Kidney epithelial cell (primary cell): ENCODE results near the gene PDCD1. TPM values are rescaled to one million over a fixed set of nuclear protein-coding genes. Genes with fewer than 3 reads are reported as not detected.

Experiments
- DNase-seq: peaks from one replicate; pipeline ENCODE4 v3.0.0-alpha.2; 2010; ENCODE audit warnings: low read depth
- H3K27me3 ChIP-seq: 2 replicates; pipeline ENCODE4 v1.6.0; 2011; ENCODE audit warnings: low read length; ENCODE audit not compliant: control insufficient read depth, insufficient read depth
- H3K36me3 ChIP-seq: 2 replicates; pipeline ENCODE4 v1.5.1; 2011; ENCODE audit warnings: low read length; ENCODE audit not compliant: control insufficient read depth, insufficient read depth
- H3K4me3 ChIP-seq: 2 replicates; pipeline ENCODE4 v1.5.1; 2011; ENCODE audit warnings: low read depth, mild to moderate bottlenecking, control low read depth, low read length
- CTCF ChIP-seq: IDR thresholded peaks from 2 replicates; pipeline ENCODE4 v1.5.1; 2011; ENCODE audit warnings: mild to moderate bottlenecking, moderate library complexity, low read length, control low read depth, inconsistent platforms; ENCODE audit not compliant: insufficient read depth, poor library complexity, severe bottlenecking
- total RNA-seq: library from RNA; depleted of rRNA; stranded (reverse); fragments of >200 nt; gene quantifications from 2 replicates; pipeline ENCODE4 v1.2.3, GENCODE V29; 2015

PDCD1 gene
- total RNA-seq, 1 donor from 2014 or later, result 1.0 TPM

- DNase-seq, result no peak
- H3K27me3 ChIP-seq, result peaks cover 17% of the 10 kb centered on the region
- no peak overlapping the region for H3K4me3 ChIP-seq
- no peaks in the 10 kb centered on the region for H3K36me3 ChIP-seq
- TF ChIP-seq CTCF, result no peak
These were observed 42.1 kb downstream of the PDCD1 start for GRCh38 chr2:241816431-241817121.

- Histone ChIP-seq H3K36me3 (no peaks in the 10 kb centered on the region), H3K27me3 (peaks cover 21% of the 10 kb centered on the region), H3K4me3 (no peak overlapping the region)
- no peak for TF ChIP-seq CTCF
- DNase-seq, result no peak
These were observed 42.9 kb downstream of the PDCD1 start for GRCh38 chr2:241815477-241816430.

- H3K4me3 ChIP-seq, result no peak overlapping the region
- no peak for DNase-seq
- peaks cover 21% of the 10 kb centered on the region for H3K27me3 ChIP-seq
- no peak for TF ChIP-seq CTCF
- H3K36me3 ChIP-seq, result no peaks in the 10 kb centered on the region
These were observed 43.8 kb downstream of the PDCD1 start for GRCh38 chr2:241814643-241815476.

GRCh38 chr2:241814393-241814642 lies 44.4 kb downstream of the PDCD1 start:
- peaks cover 21% of the 10 kb centered on the region for H3K27me3 ChIP-seq
- DNase-seq, result no peak
- no peaks in the 10 kb centered on the region for H3K36me3 ChIP-seq
- no peak overlapping the region for H3K4me3 ChIP-seq
- no peak for TF ChIP-seq CTCF

GRCh38 chr2:241813644-241814392 lies 44.9 kb downstream of the PDCD1 start:
- Histone ChIP-seq H3K36me3 (no peaks in the 10 kb centered on the region), H3K27me3 (peaks cover 21% of the 10 kb centered on the region), H3K4me3 (no peak overlapping the region)
- no peak for TF ChIP-seq CTCF
- no peak for DNase-seq
